Muscle of leg (tissue), 11 donors: ENCODE data around the gene BRIP1. TPM values are rescaled to one million over a fixed set of nuclear protein-coding genes. Genes with fewer than 3 reads are reported as not detected.
"Not testable (repeated sequence)": the region's sequence is repeated elsewhere in the genome, so short reads cannot be mapped to it uniquely, and the experiment has no call there.

Source experiments
- DNase-seq: peaks from one replicate; pipeline ENCODE4 v3.0.0; 2013
- H3K27ac ChIP-seq: one replicate; pipeline ENCODE4 v1.5.1; 2013; ENCODE audit warnings: mild to moderate bottlenecking, low read length, control low read depth
- H3K27me3 ChIP-seq: one replicate; pipeline ENCODE4 v1.6.1; 2013; ENCODE audit warnings: low read length; ENCODE audit not compliant: control insufficient read depth, insufficient read depth
- H3K36me3 ChIP-seq: one replicate; pipeline ENCODE4 v1.6.1; 2013; ENCODE audit warnings: low read length; ENCODE audit not compliant: control insufficient read depth, insufficient read depth
- H3K4me1 ChIP-seq: one replicate; pipeline ENCODE4 v1.6.1; 2013; ENCODE audit warnings: low read length; ENCODE audit not compliant: control insufficient read depth, insufficient read depth
- H3K4me3 ChIP-seq: one replicate; pipeline ENCODE4 v1.5.1; 2013; ENCODE audit warnings: low read length, control low read depth
- H3K9me3 ChIP-seq: replicated peaks from 2 replicates; pipeline ENCODE4 v1.6.1; 2013; ENCODE audit warnings: low read depth, low read length; ENCODE audit not compliant: control insufficient read depth
- WGBS: methylation state at CpG from one replicate; pipeline ENCODE4 v1.1.5; 2013; ENCODE audit warnings: missing lambda C conversion rate; ENCODE audit not compliant: insufficient coverage; 5-methylcytosine and 5-hydroxymethylcytosine counted together
- polyA plus RNA-seq, 8 donors: library from polyadenylated mRNA; unstranded; fragments of 120-200 nt; gene quantifications; one replicate each; pipeline versions ENCODE4 v1.2.1 to v1.2.3, GENCODE V29; 2013; ENCODE audit warnings: inconsistent platforms in 1 of 8, low replicate concordance in 1 of 8; ENCODE audit not compliant: insufficient read length in 8 of 8, insufficient read depth in 1 of 8
- total RNA-seq: library from RNA; stranded (reverse); fragments of 120-200 nt; gene quantifications from one replicate; pipeline ENCODE4 v1.2.4, GENCODE V29; 2013

Gene BRIP1
- total and polyA plus RNA-seq, 9 donors: 3.0 to 7.3 (median 4.6) TPM

- peaks cover 13% of the 10 kb centered on the region for H3K36me3 ChIP-seq
- no peaks in the 10 kb centered on the region for H3K9me3 ChIP-seq
- no peak overlapping the region for H3K4me3 ChIP-seq
- H3K27me3 ChIP-seq: no peaks in the 10 kb centered on the region
- no peak for DNase-seq
- H3K27ac ChIP-seq: no peak overlapping the region
- WGBS: no CpG with 5 or more reads among the region's 2 CpGs
- no peaks in the 10 kb centered on the region for H3K4me1 ChIP-seq
Measured at GRCh38 chr17:61868074-61868473, 4.7 kb upstream of the BRIP1 start.

GRCh38 chr17:61867033-61867432, 3.7 kb upstream of the BRIP1 start:
- H3K27me3 ChIP-seq: no peaks in the 10 kb centered on the region
- DNase-seq: no peak
- no peak overlapping the region for H3K4me3 ChIP-seq
- H3K27ac ChIP-seq: no peak overlapping the region
- peaks cover 11% of the 10 kb centered on the region for H3K36me3 ChIP-seq
- H3K9me3 ChIP-seq: no peaks in the 10 kb centered on the region
- H3K4me1 ChIP-seq: peaks cover 3% of the 10 kb centered on the region

- DNase-seq: no peak
- peaks cover 3% of the 10 kb centered on the region for H3K4me1 ChIP-seq
- WGBS: 0% methylated on average over 4 of the region's 8 CpGs
- H3K4me3 ChIP-seq: peak overlapping the region; percentile 90
- no peaks in the 10 kb centered on the region for H3K27me3 ChIP-seq
- peak overlapping the region; percentile 90 for H3K27ac ChIP-seq
- no peaks in the 10 kb centered on the region for H3K9me3 ChIP-seq
- H3K36me3 ChIP-seq: no peaks in the 10 kb centered on the region
Measured at GRCh38 chr17:61863801-61864126, 436 bp upstream of the BRIP1 start.

GRCh38 chr17:61862105-61862574, 1.2 kb downstream of the BRIP1 start:
- Histone ChIP-seq H3K4me1 (peaks cover 3% of the 10 kb centered on the region), H3K36me3 (no peaks in the 10 kb centered on the region), H3K4me3 (no peak overlapping the region), H3K9me3 (no peaks in the 10 kb centered on the region), H3K27me3 (no peaks in the 10 kb centered on the region), H3K27ac (no peak overlapping the region)
- no CpG with 5 or more reads among the region's 1 CpG for WGBS
- no peak for DNase-seq

GRCh38 chr17:61860397-61860796, 2.9 kb downstream of the BRIP1 start:
- 95% methylated on average over 6 of the region's 10 CpGs for WGBS
- H3K36me3 ChIP-seq, H3K4me3 ChIP-seq, H3K4me1 ChIP-seq, H3K9me3 ChIP-seq, H3K27ac ChIP-seq, H3K27me3 ChIP-seq, DNase-seq: not testable (repeated sequence)

- WGBS: 100% methylated on average over 1 of the region's 1 CpG
Measured at GRCh38 chr17:61856035-61856434, 7.3 kb downstream of the BRIP1 start.

GRCh38 chr17:61852857-61853256, 10.5 kb downstream of the BRIP1 start:
- H3K4me1 ChIP-seq: no peaks in the 10 kb centered on the region
- H3K4me3 ChIP-seq: no peak overlapping the region
- H3K27me3 ChIP-seq: no peaks in the 10 kb centered on the region
- WGBS: no CpG with 5 or more reads among the region's 2 CpGs
- no peaks in the 10 kb centered on the region for H3K9me3 ChIP-seq
- H3K36me3 ChIP-seq: peaks cover 2% of the 10 kb centered on the region
- no peak overlapping the region for H3K27ac ChIP-seq
- DNase-seq: no peak

More at GRCh38 chr17:61856035-61856434, 7.3 kb downstream of the BRIP1 start:
- Histone ChIP-seq H3K27me3 (no peaks in the 10 kb centered on the region), H3K9me3 (no peaks in the 10 kb centered on the region), H3K36me3 (peaks cover 2% of the 10 kb centered on the region), H3K4me3 (no peak overlapping the region), H3K27ac (no peak overlapping the region), H3K4me1 (no peaks in the 10 kb centered on the region)
- DNase-seq: no peak

- Histone ChIP-seq H3K4me3 (no peak overlapping the region), H3K4me1 (no peaks in the 10 kb centered on the region), H3K27me3 (no peaks in the 10 kb centered on the region), H3K9me3 (no peaks in the 10 kb centered on the region), H3K27ac (no peak overlapping the region), H3K36me3 (peaks cover 2% of the 10 kb centered on the region)
- peak; percentile 16 for DNase-seq
Measured at GRCh38 chr17:61849674-61850073, 13.7 kb downstream of the BRIP1 start.

GRCh38 chr17:61848896-61849295, 14.4 kb downstream of the BRIP1 start:
- H3K36me3 ChIP-seq: no peaks in the 10 kb centered on the region
- H3K4me3 ChIP-seq: no peak overlapping the region
- H3K4me1 ChIP-seq: no peaks in the 10 kb centered on the region
- no CpG with 5 or more reads among the region's 2 CpGs for WGBS
- H3K9me3 ChIP-seq: no peaks in the 10 kb centered on the region
- DNase-seq: no peak
- H3K27me3 ChIP-seq: no peaks in the 10 kb centered on the region
- H3K27ac ChIP-seq: no peak overlapping the region

- no peak for DNase-seq
- no peaks in the 10 kb centered on the region for H3K4me1 ChIP-seq
- no peaks in the 10 kb centered on the region for H3K36me3 ChIP-seq
- no peak overlapping the region for H3K27ac ChIP-seq
- no peak overlapping the region for H3K4me3 ChIP-seq
- WGBS: 100% methylated on average over 1 of the region's 2 CpGs
- no peaks in the 10 kb centered on the region for H3K27me3 ChIP-seq
- H3K9me3 ChIP-seq: no peaks in the 10 kb centered on the region
Measured at GRCh38 chr17:61848247-61848646, 15.1 kb downstream of the BRIP1 start.

GRCh38 chr17:61847659-61848058, 15.7 kb downstream of the BRIP1 start:
- Histone ChIP-seq H3K27me3 (no peaks in the 10 kb centered on the region), H3K36me3 (no peaks in the 10 kb centered on the region), H3K9me3 (no peaks in the 10 kb centered on the region), H3K4me1 (no peaks in the 10 kb centered on the region), H3K27ac (no peak overlapping the region), H3K4me3 (no peak overlapping the region)
- WGBS: no CpG with 5 or more reads among the region's 3 CpGs
- no peak for DNase-seq
